Heart left ventricle (tissue), 16 donors: ENCODE results near the gene FTCD. TPM values are rescaled to one million over a fixed set of nuclear protein-coding genes. Genes with fewer than 3 reads are reported as not detected.
"Not testable (repeated sequence)": the region's sequence is repeated elsewhere in the genome, so short reads cannot be mapped to it uniquely, and the experiment has no call there.

ENCODE experiments used
- ATAC-seq, 4 donors: fragments of 200-7000 bp; cut with Tn5 transposase; one replicate each; pipeline ENCODE4 v1.9.1; 2020 to 2022; ENCODE audit warnings: moderate library complexity in 4 of 4, mild to moderate bottlenecking in 3 of 4, moderate number of reproducible peaks in 1 of 4
- DNase-seq, 5 donors: peaks; one replicate each; pipeline ENCODE4 v3.0.0-alpha.2; 2020
- H3K27ac ChIP-seq, 12 donors: fragments of 200-600 bp; sonication (generic) in 4 of 12; one replicate each; pipeline versions ENCODE4 v1.5.0 to v1.8.0; 2016 to 2022; ENCODE audit warnings: mild to moderate bottlenecking in 2 of 12
- H3K27me3 ChIP-seq, 9 donors: fragments of 200-600 bp; sonication (generic) in 2 of 9; one replicate each; pipeline versions ENCODE4 v1.5.1 to v1.8.0; 2016 to 2022; ENCODE audit warnings: mild to moderate bottlenecking in 3 of 9
- H3K36me3 ChIP-seq, 9 donors: fragments of 200-600 bp; sonication (generic) in 2 of 9; one replicate each; pipeline versions ENCODE4 v1.5.0 to v1.8.0; 2018 to 2022; ENCODE audit warnings: mild to moderate bottlenecking in 2 of 9
- H3K4me1 ChIP-seq, 12 donors: fragments of 200-600 bp; sonication (generic) in 4 of 12; one replicate each; pipeline versions ENCODE4 v1.5.0 to v1.8.0; 2016 to 2022; ENCODE audit warnings: mild to moderate bottlenecking in 3 of 12
- H3K4me3 ChIP-seq, 12 donors: fragments of 200-600 bp; sonication (generic) in 4 of 12; one replicate each; pipeline versions ENCODE4 v1.5.0 to v1.8.0; 2017 to 2022; ENCODE audit warnings: mild to moderate bottlenecking in 9 of 12, moderate library complexity in 4 of 12
- H3K9me3 ChIP-seq, 12 donors: fragments of 200-600 bp; sonication (generic) in 4 of 12; one replicate each; pipeline versions ENCODE4 v1.5.0 to v1.8.0; 2016 to 2022; ENCODE audit warnings: mild to moderate bottlenecking in 1 of 12
- POLR2A ChIP-seq, 2 donors: fragments of 450-650 bp; IDR thresholded peaks; one replicate each; pipeline ENCODE4 v1.6.1; 2017; ENCODE audit warnings: antibody characterized with exemption in 2 of 2, mild to moderate bottlenecking in 2 of 2, moderate library complexity in 2 of 2
- WGBS, 4 donors: extraction: QIAGEN DNeasy Blood & Tissue Kit in 2 of 4; methylation state at CpG; one replicate each; pipeline versions ENCODE4 v1.1.5 to v1.1.7; 2013 to 2018; 5-methylcytosine and 5-hydroxymethylcytosine counted together
- intact Hi-C, 10 donors: fragments of 100-400 bp; cut with DNase I; formaldehyde crosslinking; loops; one replicate each; pipeline versions ENCODE4 v1.11.1 to v1.14.2; 2022
- polyA plus RNA-seq, 2 donors: library from polyadenylated mRNA; stranded (reverse); fragments of 200-250 nt; gene quantifications; one replicate each; pipeline ENCODE4 v1.2.3, GENCODE V29; 2013
- total RNA-seq, 9 donors: library from RNA; depleted of rRNA in 2 of 9; stranded (reverse); fragments of >200 nt in 2 of 9; fragmentation: NEBNext Ultra II Directional in 3 of 9; extraction: Animal tissue kit (Norgen Biotek cat#: 25700) in 3 of 9; gene quantifications; one replicate each; pipeline versions ENCODE4 v1.1.0 to v1.2.4, GENCODE V29; 2016 to 2023
- TF ChIP-seq, protein P1 (sequence below), 12 donors: fragments of 200-600 bp; sonication (generic) in 4 of 12; IDR thresholded peaks; one replicate each; pipeline versions ENCODE4 v1.5.0 to v1.8.0; 2018 to 2022; ENCODE audit warnings: antibody characterized with exemption in 12 of 12, mild to moderate bottlenecking in 5 of 12
- donor health status: ischemic (EF 13 %, LVEDD 7.1; RV severe dilation, severe dysfunction).
- donor health status: healthy with polysubstance abuse.
- donor health status: DM: no; HTN: yes; CAD: no.
- donor health status: DM: no; HTN: no; CAD: no.
- donor health status: ischemic (EF 25% LVEDD 6.9; RV normal size, moderate dysfunction).
- donor health status: ischemic (EF 25% LVEDD 5.7; RV mildly dilated, moderate dysfunction).
- donor health status: healthy.
- donor health status: DM: yes; HTN: yes; CAD: no.
- donor health status: ischemic (EF 35%, LVEDD 5.7; RV mildly dilated, moderate dysfunction).
- donor health status: nonischemic (EF 11% LVEDD 7.7; RV severe dilation, severe dysfunction).
- donor health status: DM: yes; HTN: yes; CAD: no.
- donor health status: PGD.
- donor health status: ischemic (EF 29% LVEDD 5.4; RV normal size, mild dysfunction).
- donor health status: nonischemic (EF 23%, LVEDD 6.1; RV moderate dilation, normal function).

The FTCD gene
- total and polyA plus RNA-seq, 11 donors: 0.17 to 3.1 (median 1.2) TPM; not detected in 1

GRCh38 chr21:46149205-46149901 is 6.0 kb downstream of the FTCD start:
- Histone ChIP-seq H3K27ac (no peak overlapping the region), H3K36me3 (no peaks in the 10 kb centered on the region), H3K4me1 (peaks cover 3 to 15% (median 10%) of the 10 kb centered on the region in 12 donors), H3K4me3 (no peak overlapping the region), H3K9me3 (no peaks in the 10 kb centered on the region), H3K27me3 (no peaks in the 10 kb centered on the region)
- WGBS, 4 donors: 85 to 89% (median 86%) methylated on average over 22 of the region's 22 CpGs
- intact Hi-C loops: loop anchor here in 3 of 10 donors (10.0 kb wide), 2 partner anchors 75 to 105 kb away; partner anchors contain the start of gene LSS (in 2 of the 3)
- TF ChIP-seq, protein P1, sequence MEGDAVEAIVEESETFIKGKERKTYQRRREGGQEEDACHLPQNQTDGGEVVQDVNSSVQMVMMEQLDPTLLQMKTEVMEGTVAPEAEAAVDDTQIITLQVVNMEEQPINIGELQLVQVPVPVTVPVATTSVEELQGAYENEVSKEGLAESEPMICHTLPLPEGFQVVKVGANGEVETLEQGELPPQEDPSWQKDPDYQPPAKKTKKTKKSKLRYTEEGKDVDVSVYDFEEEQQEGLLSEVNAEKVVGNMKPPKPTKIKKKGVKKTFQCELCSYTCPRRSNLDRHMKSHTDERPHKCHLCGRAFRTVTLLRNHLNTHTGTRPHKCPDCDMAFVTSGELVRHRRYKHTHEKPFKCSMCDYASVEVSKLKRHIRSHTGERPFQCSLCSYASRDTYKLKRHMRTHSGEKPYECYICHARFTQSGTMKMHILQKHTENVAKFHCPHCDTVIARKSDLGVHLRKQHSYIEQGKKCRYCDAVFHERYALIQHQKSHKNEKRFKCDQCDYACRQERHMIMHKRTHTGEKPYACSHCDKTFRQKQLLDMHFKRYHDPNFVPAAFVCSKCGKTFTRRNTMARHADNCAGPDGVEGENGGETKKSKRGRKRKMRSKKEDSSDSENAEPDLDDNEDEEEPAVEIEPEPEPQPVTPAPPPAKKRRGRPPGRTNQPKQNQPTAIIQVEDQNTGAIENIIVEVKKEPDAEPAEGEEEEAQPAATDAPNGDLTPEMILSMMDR (IDR thresholded peaks at IDR 0.05): no peak
- no peak for TF ChIP-seq POLR2A (IDR thresholded peaks at IDR 0.05)
- ATAC-seq (no peak), DNase-seq (peak in 4 of 5 donors; percentile 14 to 37 (median 18))

- no peak for ATAC-seq
- no peak overlapping the region for H3K27ac ChIP-seq
- peaks cover 0 to 15% (median 9%) of the 10 kb centered on the region in 12 donors for H3K4me1 ChIP-seq
- TF ChIP-seq, protein P1 (IDR thresholded peaks at IDR 0.05): no peak
- TF ChIP-seq POLR2A (IDR thresholded peaks at IDR 0.05): no peak
- peak in 2 of 5 donors; percentile 1 to 20 for DNase-seq
- no peaks in the 10 kb centered on the region for H3K36me3 ChIP-seq
- no peaks in the 10 kb centered on the region for H3K9me3 ChIP-seq
- H3K4me3 ChIP-seq: no peak overlapping the region
- no peaks in the 10 kb centered on the region for H3K27me3 ChIP-seq
- 89 to 94% (median 92%) methylated on average over 11 of the region's 11 CpGs for WGBS, 4 donors
- intact Hi-C loops: loop anchor here in 3 of 10 donors (10.0 kb wide), 2 partner anchors 77 to 107 kb away; partner anchors contain the start of gene LSS (in 2 of the 3)
Observed at GRCh38 chr21:46148106-46148505, 7.3 kb downstream of the FTCD start.

DNA sequence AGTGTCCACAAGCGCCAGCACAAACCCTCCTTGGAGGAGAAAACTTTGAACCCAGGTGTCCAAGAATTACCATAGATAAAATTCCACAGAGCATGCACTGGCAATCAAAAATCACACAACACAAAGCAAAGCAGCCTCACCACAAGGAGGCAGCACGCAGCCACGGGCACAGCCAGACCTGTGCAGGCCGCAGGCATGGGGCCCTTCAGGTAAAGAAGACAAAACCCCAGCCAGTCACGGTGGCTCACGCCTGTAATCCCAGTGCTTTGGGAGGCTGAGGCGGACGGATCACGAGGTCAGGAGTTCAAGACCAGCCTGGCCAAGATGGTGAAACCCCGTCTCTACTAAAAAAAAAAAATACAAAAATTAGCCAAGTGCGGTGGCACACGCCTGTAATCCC is 8.0 kb downstream of the FTCD start:
- ATAC-seq (peak in 3 of 4 donors; percentile 37 to 39 (median 38)), DNase-seq (peak in 3 of 5 donors; percentile 38 to 70 (median 41))
- 77 to 85% (median 79%) methylated on average over 12 of the region's 12 CpGs for WGBS, 4 donors
- H3K4me1 ChIP-seq, H3K9me3 ChIP-seq, H3K27ac ChIP-seq, H3K27me3 ChIP-seq, H3K4me3 ChIP-seq, H3K36me3 ChIP-seq: not testable (repeated sequence)
- TF ChIP-seq, protein P1 (IDR thresholded peaks at IDR 0.05): peak in 10 of 12 donors; percentile 28 to 56 (median 42)
- intact Hi-C loops: loop anchor here in 3 of 10 donors (10.0 kb wide), 2 partner anchors 77 to 107 kb away; partner anchors contain the start of gene LSS (in 2 of the 3)

- Histone ChIP-seq H3K9me3 (no peaks in the 10 kb centered on the region), H3K36me3 (no peaks in the 10 kb centered on the region), H3K27me3 (no peaks in the 10 kb centered on the region), H3K4me3 (no peak overlapping the region), H3K4me1 (peaks cover 0 to 9% (median 6%) of the 10 kb centered on the region in 12 donors), H3K27ac (no peak overlapping the region)
- intact Hi-C loops: loop anchor here in 3 of 10 donors (10.0 kb wide), 2 partner anchors 78 to 108 kb away; partner anchors contain the start of gene LSS (in 2 of the 3)
- 81 to 86% (median 84%) methylated on average over 14 of the region's 14 CpGs for WGBS, 4 donors
- no peak for TF ChIP-seq POLR2A (IDR thresholded peaks at IDR 0.05)
- TF ChIP-seq, protein P1 (IDR thresholded peaks at IDR 0.05): no peak
- ATAC-seq (no peak), DNase-seq (peak in 2 of 5 donors; percentile 6 to 39)
Observed at GRCh38 chr21:46146856-46147255, 8.5 kb downstream of the FTCD start.
